Naive thymus-derived CD8-positive, alpha-beta T cell (primary cell): ENCODE results near the gene CDH23. TPM values are rescaled to one million over a fixed set of nuclear protein-coding genes. Genes with fewer than 3 reads are reported as not detected.

Experiments used
- ATAC-seq, 2 donors: fragments of 150-1000 bp; cut with Tn5 transposase in 1 of 2; sonication (Bioruptor Pico), chemical (Tn5 transposase) in 1 of 2; 1 replicate in 1 of 2; 2 replicates in 1 of 2; pipeline ENCODE4 v1.10.0; 2021; ENCODE audit warnings: mild to moderate bottlenecking in 2 of 2, moderate library complexity in 2 of 2
- POLR2A ChIA-PET: fragments of 350-600 bp; sonication (Branson Sonifier 250); formaldehyde crosslinking; loops from one replicate; lab custom pipeline; 2021; ENCODE audit warnings: antibody characterized with exemption; lab: Charles Lee
- DNase-seq, 10 donors: peaks; one replicate each; pipeline versions ENCODE4 v3.0.0 to v3.0.0-alpha.2; 2020 to 2022
- H3K27ac Mint-ChIP-seq, 10 donors: one replicate each; pipeline ENCODE4 v1.8.0; 2020 to 2022; ENCODE audit warnings: mild to moderate bottlenecking in 10 of 10, mixed read lengths in 10 of 10, moderate library complexity in 4 of 10, inconsistent platforms in 1 of 10
- H3K27me3 Mint-ChIP-seq, 5 donors: one replicate each; pipeline ENCODE4 v1.8.0; 2021 to 2022; ENCODE audit warnings: mixed read lengths in 5 of 5
- H3K36me3 Mint-ChIP-seq, 3 donors: one replicate each; pipeline ENCODE4 v1.8.0; 2020 to 2022; ENCODE audit warnings: mixed read lengths in 3 of 3, mild to moderate bottlenecking in 2 of 3, inconsistent platforms in 1 of 3
- H3K4me1 Mint-ChIP-seq, 4 donors: one replicate each; pipeline ENCODE4 v1.8.0; 2021 to 2022; ENCODE audit warnings: mixed read lengths in 4 of 4
- H3K4me3 Mint-ChIP-seq, 10 donors: one replicate each; pipeline ENCODE4 v1.8.0; 2020 to 2022; ENCODE audit warnings: mild to moderate bottlenecking in 10 of 10, mixed read lengths in 10 of 10, moderate library complexity in 6 of 10, inconsistent platforms in 1 of 10
- H3K9me3 Mint-ChIP-seq, 9 donors: one replicate each; pipeline ENCODE4 v1.8.0; 2020 to 2022; ENCODE audit warnings: mixed read lengths in 9 of 9, mild to moderate bottlenecking in 3 of 9, inconsistent platforms in 1 of 9, moderate library complexity in 1 of 9
- polyA plus RNA-seq, 3 donors: library from polyadenylated mRNA; unstranded; fragments of 300-500 nt; fragmentation: Illumina TruSeq; gene quantifications; one replicate each; pipeline ENCODE4 v1.2.3, GENCODE V29; 2021
- total RNA-seq, 8 experiments: library from RNA in 2 of 8; stranded (reverse) in 2 of 8; gene quantifications; one replicate each; pipeline ENCODE4 v1.2.3 and lab custom pipeline; 2021 to 2026

CDH23 gene
- total and polyA plus RNA-seq, 5 experiments from 2014 or later, result 0.82 to 10.2 (median 3.8) TPM

DNA sequence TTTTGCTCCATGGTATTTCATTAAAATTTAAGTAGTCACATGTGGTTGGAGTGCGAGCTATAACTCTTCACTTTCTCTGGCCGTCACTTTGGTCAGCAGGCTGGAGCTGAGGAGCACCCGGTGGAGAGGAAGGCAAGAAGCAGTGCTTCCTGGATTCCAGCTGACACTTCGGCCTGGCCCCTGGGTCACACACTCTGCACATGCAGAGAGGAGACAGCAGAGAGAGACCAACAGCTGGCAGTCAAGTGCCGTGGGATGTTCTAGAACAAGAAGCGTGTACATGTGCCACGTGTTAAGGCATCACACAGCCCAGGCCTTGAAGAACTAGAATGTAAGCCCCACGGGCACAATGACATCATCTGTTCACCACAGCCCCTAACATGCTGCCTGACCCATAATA, 424.2 kb downstream of the CDH23 start:
- Mint-ChIP-seq H3K27me3 (no peaks in the 10 kb centered on the region), H3K4me3 (no peak overlapping the region), H3K4me1 (peaks cover 0 to 19% (median 4%) of the 10 kb centered on the region in 4 donors), H3K36me3 (peaks cover 0 to 84% (median 17%) of the 10 kb centered on the region in 3 donors), H3K27ac (peak overlapping the region in 2 of 10 donors; percentile 37 to 62), H3K9me3 (no peaks in the 10 kb centered on the region)
- DNase-seq, result no peak
- POLR2A ChIA-PET, result no interaction called here
- no peak for ATAC-seq

GRCh38 chr10:71821909-71822763, 425.4 kb downstream of the CDH23 start:
- Mint-ChIP-seq H3K27ac (peak overlapping the region in 7 of 10 donors; percentile 8 to 73 (median 66)), H3K4me3 (no peak overlapping the region), H3K9me3 (no peaks in the 10 kb centered on the region), H3K36me3 (peaks cover 0 to 85% (median 17%) of the 10 kb centered on the region in 3 donors), H3K27me3 (no peaks in the 10 kb centered on the region), H3K4me1 (peaks cover 0 to 19% (median 4%) of the 10 kb centered on the region in 4 donors)
- no peak for ATAC-seq
- POLR2A ChIA-PET, result no interaction called here
- no peak for DNase-seq

DNA sequence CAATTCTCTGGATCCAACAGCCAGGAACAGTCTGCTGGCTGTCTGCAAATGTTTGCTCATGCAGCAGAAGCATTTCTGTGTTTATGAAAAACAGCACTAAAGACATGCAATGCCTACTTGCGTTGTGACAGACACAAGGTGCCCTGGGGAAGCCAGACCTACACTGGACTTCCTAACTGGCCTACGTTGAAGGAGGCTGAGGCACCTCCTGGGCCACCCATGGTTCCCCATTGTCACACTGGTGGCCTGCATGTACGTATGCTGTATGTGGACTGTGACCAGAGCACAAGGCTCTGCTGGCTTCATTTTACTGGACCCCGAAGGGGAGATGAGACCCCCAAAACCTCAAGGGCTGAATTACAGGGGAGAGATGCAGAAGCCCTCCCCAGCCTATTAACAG, 426.6 kb downstream of the CDH23 start:
- Mint-ChIP-seq H3K27ac (peak overlapping the region in 2 of 10 donors; percentile 40 to 87), H3K27me3 (no peaks in the 10 kb centered on the region), H3K9me3 (no peaks in the 10 kb centered on the region), H3K36me3 (peaks cover 0 to 84% (median 13%) of the 10 kb centered on the region in 3 donors), H3K4me1 (peaks cover 0 to 19% (median 4%) of the 10 kb centered on the region in 4 donors), H3K4me3 (no peak overlapping the region)
- DNase-seq, result no peak
- ATAC-seq, result no peak
- POLR2A ChIA-PET, result no interaction called here

DNA sequence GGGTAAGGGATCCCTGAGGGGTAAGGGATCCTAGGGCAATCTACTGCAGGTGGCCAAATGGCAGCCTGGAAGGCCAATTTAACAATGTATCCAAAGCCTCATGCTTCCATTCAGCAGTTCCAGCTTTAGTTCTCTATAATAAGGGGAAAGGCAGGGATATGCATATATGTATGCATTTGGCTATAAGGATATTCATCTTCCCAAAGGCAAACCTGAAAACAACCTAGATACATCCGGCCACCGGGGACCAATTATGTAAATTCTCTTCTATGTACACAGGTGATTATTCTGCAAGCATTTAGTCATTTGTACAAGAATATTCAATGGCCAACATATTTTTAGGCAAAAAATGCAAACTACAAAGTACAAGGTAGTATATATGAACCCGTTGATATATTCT, 427.6 kb downstream of the CDH23 start:
- peak overlapping the region in 3 of 10 donors; percentile 65 to 75 (median 71) for H3K27ac Mint-ChIP-seq
- H3K4me3 Mint-ChIP-seq, result no peak overlapping the region
- peaks cover 0 to 84% (median 13%) of the 10 kb centered on the region in 3 donors for H3K36me3 Mint-ChIP-seq
- peaks cover 0 to 19% (median 4%) of the 10 kb centered on the region in 4 donors for H3K4me1 Mint-ChIP-seq
- no peak for ATAC-seq
- POLR2A ChIA-PET, result no interaction called here
- DNase-seq, result no peak
- no peaks in the 10 kb centered on the region for H3K9me3 Mint-ChIP-seq
- H3K27me3 Mint-ChIP-seq, result no peaks in the 10 kb centered on the region

GRCh38 chr10:71825217-71825616, 428.5 kb downstream of the CDH23 start:
- Mint-ChIP-seq H3K36me3 (peaks cover 4 to 84% (median 16%) of the 10 kb centered on the region in 3 donors), H3K27ac (no peak overlapping the region), H3K4me3 (no peak overlapping the region), H3K27me3 (no peaks in the 10 kb centered on the region), H3K9me3 (no peaks in the 10 kb centered on the region), H3K4me1 (peaks cover 0 to 23% (median 5%) of the 10 kb centered on the region in 4 donors)
- DNase-seq (no peak), ATAC-seq (no peak)
- POLR2A ChIA-PET, result no interaction called here

DNA sequence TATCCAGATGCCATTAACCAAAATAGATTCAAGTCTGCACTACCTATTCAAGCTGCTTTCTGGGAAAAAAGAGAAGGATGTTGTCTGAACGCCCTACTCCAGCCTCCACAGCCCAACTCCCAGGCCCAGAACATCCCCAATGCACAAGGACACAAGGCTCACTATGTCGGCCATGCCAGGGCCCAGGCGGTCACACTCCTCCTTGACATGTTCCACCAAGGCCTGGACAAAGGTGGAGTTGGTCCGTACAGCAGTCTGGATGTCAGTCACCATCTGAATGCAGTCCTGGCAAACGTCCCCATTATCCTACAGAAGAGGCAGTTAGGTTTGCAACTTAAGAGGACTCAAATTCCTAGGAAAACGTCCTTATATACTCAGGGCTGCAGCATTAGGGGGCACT, 431.1 kb downstream of the CDH23 start:
- no peak for ATAC-seq
- no peaks in the 10 kb centered on the region for H3K27me3 Mint-ChIP-seq
- POLR2A ChIA-PET, result no interaction called here
- no peak overlapping the region for H3K4me3 Mint-ChIP-seq
- no peak overlapping the region for H3K27ac Mint-ChIP-seq
- no peak for DNase-seq
- peaks cover 0 to 9% (median 2%) of the 10 kb centered on the region in 4 donors for H3K4me1 Mint-ChIP-seq
- peaks cover 5 to 79% (median 20%) of the 10 kb centered on the region in 3 donors for H3K36me3 Mint-ChIP-seq
- no peaks in the 10 kb centered on the region for H3K9me3 Mint-ChIP-seq

GRCh38 chr10:71828702-71829101, 432.0 kb downstream of the CDH23 start:
- POLR2A ChIA-PET, result no interaction called here
- Mint-ChIP-seq H3K4me3 (no peak overlapping the region), H3K9me3 (no peaks in the 10 kb centered on the region), H3K4me1 (peaks cover 0 to 17% (median 5%) of the 10 kb centered on the region in 4 donors), H3K27ac (peak overlapping the region in 1 of 10 donors; percentile 44), H3K36me3 (peaks cover 5 to 81% (median 20%) of the 10 kb centered on the region in 3 donors), H3K27me3 (no peaks in the 10 kb centered on the region)
- ATAC-seq (no peak), DNase-seq (no peak)

GRCh38 chr10:71829171-71829570, 432.5 kb downstream of the CDH23 start:
- Mint-ChIP-seq H3K4me1 (peaks cover 0 to 20% (median 7%) of the 10 kb centered on the region in 4 donors), H3K4me3 (peak overlapping the region in 1 of 10 donors; percentile 17), H3K9me3 (no peaks in the 10 kb centered on the region), H3K27me3 (no peaks in the 10 kb centered on the region), H3K27ac (peak overlapping the region in 1 of 10 donors; percentile 23), H3K36me3 (peaks cover 5 to 85% (median 20%) of the 10 kb centered on the region in 3 donors)
- no peak for ATAC-seq
- no peak for DNase-seq
- POLR2A ChIA-PET, result no interaction called here

DNA sequence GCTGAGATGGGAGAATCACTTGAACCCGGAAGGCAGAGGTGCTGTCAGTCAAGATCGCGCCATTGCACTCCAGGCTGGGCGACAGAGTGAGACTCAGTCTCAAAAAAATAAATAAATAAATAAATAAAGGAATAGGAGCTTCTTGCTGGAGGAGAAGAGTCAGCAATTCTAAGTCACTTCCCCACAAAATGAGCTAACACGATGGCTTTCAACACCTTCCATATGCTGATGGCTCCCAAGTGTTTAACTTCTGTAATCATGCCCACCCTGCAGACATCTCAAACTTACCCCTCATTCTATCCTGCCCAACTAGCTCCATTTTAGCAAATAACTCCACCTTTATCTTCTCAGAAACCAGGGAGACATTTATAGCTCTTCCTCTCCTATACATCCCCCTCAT, 433.2 kb downstream of the CDH23 start:
- no peak overlapping the region for H3K4me3 Mint-ChIP-seq
- no peaks in the 10 kb centered on the region for H3K9me3 Mint-ChIP-seq
- no peaks in the 10 kb centered on the region for H3K27me3 Mint-ChIP-seq
- DNase-seq (no peak), ATAC-seq (no peak)
- peak overlapping the region in 2 of 10 donors; percentile 52 to 61 for H3K27ac Mint-ChIP-seq
- POLR2A ChIA-PET, result interaction anchor here (0.8 kb wide), 1 partner anchor 11 kb away, joined by 4 read pairs; no protein-coding TSS in a partner anchor
- H3K4me1 Mint-ChIP-seq, result peaks cover 0 to 27% (median 7%) of the 10 kb centered on the region in 4 donors
- peaks cover 5 to 81% (median 20%) of the 10 kb centered on the region in 3 donors for H3K36me3 Mint-ChIP-seq

DNA sequence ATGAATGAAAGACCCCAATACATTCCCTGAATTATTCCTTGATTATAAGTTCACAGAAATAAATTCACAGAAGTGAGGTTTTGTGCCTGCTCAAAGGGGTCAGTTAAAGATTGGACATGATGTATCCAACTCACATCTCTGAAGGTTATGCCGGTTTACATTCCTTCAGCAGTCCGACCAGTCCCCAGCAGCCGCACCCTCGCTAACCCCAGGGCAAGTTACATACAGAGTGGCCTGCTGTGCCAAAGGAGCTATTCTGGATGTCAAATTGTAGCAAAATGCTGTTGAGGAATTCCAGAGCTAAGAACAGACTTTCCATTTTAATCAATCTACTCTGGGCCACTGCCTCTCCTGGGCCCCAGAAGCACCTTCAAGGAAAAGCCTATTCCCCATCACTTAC, 434.0 kb downstream of the CDH23 start:
- Mint-ChIP-seq H3K27me3 (no peaks in the 10 kb centered on the region), H3K27ac (peak overlapping the region in 1 of 10 donors; percentile 61), H3K4me3 (no peak overlapping the region), H3K4me1 (peaks cover 2 to 30% (median 9%) of the 10 kb centered on the region in 4 donors), H3K36me3 (peaks cover 5 to 74% (median 18%) of the 10 kb centered on the region in 3 donors), H3K9me3 (no peaks in the 10 kb centered on the region)
- DNase-seq (no peak), ATAC-seq (no peak)
- POLR2A ChIA-PET, result no interaction called here

GRCh38 chr10:71831646-71832552, 435.2 kb downstream of the CDH23 start:
- H3K27ac Mint-ChIP-seq, result peak overlapping the region in 3 of 10 donors; percentile 31 to 71 (median 40)
- H3K4me1 Mint-ChIP-seq, result peaks cover 8 to 42% (median 19%) of the 10 kb centered on the region in 4 donors
- peaks cover 5 to 63% (median 12%) of the 10 kb centered on the region in 3 donors for H3K36me3 Mint-ChIP-seq
- no peak for DNase-seq
- no peak overlapping the region for H3K4me3 Mint-ChIP-seq
- no peaks in the 10 kb centered on the region for H3K9me3 Mint-ChIP-seq
- no peaks in the 10 kb centered on the region for H3K27me3 Mint-ChIP-seq
- POLR2A ChIA-PET, result no interaction called here
- no peak for ATAC-seq

GRCh38 chr10:71832967-71833366, 436.2 kb downstream of the CDH23 start:
- H3K4me3 Mint-ChIP-seq, result no peak overlapping the region
- peaks cover 17 to 53% (median 30%) of the 10 kb centered on the region in 4 donors for H3K4me1 Mint-ChIP-seq
- ATAC-seq, result no peak
- no peaks in the 10 kb centered on the region for H3K9me3 Mint-ChIP-seq
- POLR2A ChIA-PET, result no interaction called here
- H3K27ac Mint-ChIP-seq, result peak overlapping the region in 1 of 10 donors; percentile 71
- DNase-seq, result no peak
- peaks cover 5 to 53% (median 12%) of the 10 kb centered on the region in 3 donors for H3K36me3 Mint-ChIP-seq
- H3K27me3 Mint-ChIP-seq, result no peaks in the 10 kb centered on the region
